Uterus (tissue), 4 donors: ENCODE measurements around the gene SETBP1. TPM values are rescaled to one million over a fixed set of nuclear protein-coding genes. Genes with fewer than 3 reads are reported as not detected.

ENCODE experiments used
- DNase-seq, 2 donors: peaks; one replicate each; pipeline ENCODE4 v3.0.0-alpha.2; 2019 to 2020
- H3K27ac ChIP-seq, 2 donors: fragments of 200-600 bp; sonication (generic); 1 replicate in 1 of 2; 2 replicates in 1 of 2; pipeline ENCODE4 v1.5.1; 2016 to 2018
- H3K27me3 ChIP-seq, 2 donors: fragments of 200-600 bp; sonication (generic); one replicate each; pipeline ENCODE4 v1.5.1; 2018 to 2019; ENCODE audit warnings: control low read depth in 1 of 2
- H3K36me3 ChIP-seq, 2 donors: fragments of 200-600 bp; sonication (generic); one replicate each; pipeline ENCODE4 v1.5.1; 2019; ENCODE audit warnings: control low read depth in 1 of 2
- H3K4me1 ChIP-seq, 2 donors: fragments of 200-600 bp; sonication (generic); one replicate each; pipeline ENCODE4 v1.5.1; 2018 to 2019; ENCODE audit warnings: control low read depth in 1 of 2
- H3K4me3 ChIP-seq, 2 donors: fragments of 200-600 bp; sonication (generic); 1 replicate in 1 of 2; 2 replicates in 1 of 2; pipeline ENCODE4 v1.5.1; 2018 to 2019; ENCODE audit warnings: mild to moderate bottlenecking in 1 of 2
- H3K9me3 ChIP-seq, 2 donors: fragments of 200-600 bp; sonication (generic); one replicate each; pipeline ENCODE4 v1.5.1; 2019; ENCODE audit warnings: control low read depth in 1 of 2
- CTCF ChIP-seq, 4 experiments: fragments of 200-600 bp in 2 of 4; fragments of 450-650 bp in 2 of 4; sonication (generic) in 2 of 4; IDR thresholded peaks; one replicate each; pipeline ENCODE4 v1.5.1; 2016 to 2019; ENCODE audit warnings: antibody characterized with exemption in 4 of 4, mild to moderate bottlenecking in 2 of 4, moderate library complexity in 1 of 4
- POLR2A ChIP-seq, 2 donors: fragments of 450-650 bp; IDR thresholded peaks; one replicate each; pipeline ENCODE4 v1.6.1; 2016; ENCODE audit warnings: antibody characterized with exemption in 2 of 2, mild to moderate bottlenecking in 1 of 2, moderate library complexity in 1 of 2
- intact Hi-C: fragments of 100-400 bp; cut with DNase I; formaldehyde crosslinking; loops from one replicate; pipeline ENCODE4 v1.15.1; 2023; ENCODE audit warnings: low total_unique reads
- total RNA-seq, 4 donors: library from RNA; depleted of rRNA in 3 of 4; stranded (reverse); fragments of >200 nt in 3 of 4; gene quantifications; one replicate each; pipeline versions ENCODE4 v1.1.0 to v1.2.4, GENCODE V29; 2014 to 2023
- donor health status: DM: yes; HTN: yes; CAD: no.

SETBP1 gene
- total RNA-seq, 4 donors from 2014 or later: 16.8 to 74.0 (median 36.9) TPM

- no peak for DNase-seq
- TF ChIP-seq CTCF (IDR thresholded peaks at IDR 0.05) (no peak), POLR2A (IDR thresholded peaks at IDR 0.05) (no peak)
- no peaks in the 10 kb centered on the region for H3K27me3 ChIP-seq
- H3K36me3 ChIP-seq: no peaks in the 10 kb centered on the region
- H3K4me1 ChIP-seq: no peaks in the 10 kb centered on the region
- H3K9me3 ChIP-seq: no peaks in the 10 kb centered on the region
- H3K4me3 ChIP-seq: no peak overlapping the region
- peak overlapping the region; percentile 82 to 96 for H3K27ac ChIP-seq
- intact Hi-C loops: loop anchor here (5.0 kb wide), 1 partner anchor 119 kb away; the partner anchor contains the start of gene SETBP1
Observed at GRCh38 chr18:44801781-44802180, 121.1 kb downstream of the SETBP1 start.

- Histone ChIP-seq H3K4me3 (no peak overlapping the region), H3K4me1 (no peaks in the 10 kb centered on the region), H3K9me3 (no peaks in the 10 kb centered on the region), H3K36me3 (no peaks in the 10 kb centered on the region), H3K27me3 (no peaks in the 10 kb centered on the region), H3K27ac (peak overlapping the region; percentile 82 to 96)
- DNase-seq: no peak
- TF ChIP-seq CTCF (IDR thresholded peaks at IDR 0.05): no peak
- intact Hi-C loops: loop anchor here (5.0 kb wide), 1 partner anchor 120 kb away; the partner anchor contains the start of gene SETBP1
Observed at GRCh38 chr18:44802508-44802907, 121.8 kb downstream of the SETBP1 start.

- TF ChIP-seq POLR2A (IDR thresholded peaks at IDR 0.05) (peak in 1 of 2 donors; percentile 49), CTCF (IDR thresholded peaks at IDR 0.05) (no peak)
- Histone ChIP-seq H3K27ac (peak overlapping the region; percentile 82 to 96), H3K4me3 (no peak overlapping the region), H3K4me1 (no peaks in the 10 kb centered on the region), H3K27me3 (no peaks in the 10 kb centered on the region), H3K36me3 (no peaks in the 10 kb centered on the region), H3K9me3 (no peaks in the 10 kb centered on the region)
- peak; percentile 62 to 87 for DNase-seq
- intact Hi-C loops: loop anchor here (5.0 kb wide), 1 partner anchor 121 kb away; the partner anchor contains the start of gene SETBP1
Observed at GRCh38 chr18:44803019-44803650, 122.4 kb downstream of the SETBP1 start.

GRCh38 chr18:44804033-44804432 is 123.3 kb downstream of the SETBP1 start:
- no peak for DNase-seq
- H3K9me3 ChIP-seq: no peaks in the 10 kb centered on the region
- H3K27ac ChIP-seq: peak overlapping the region; percentile 82 to 96
- no peaks in the 10 kb centered on the region for H3K4me1 ChIP-seq
- no peak for TF ChIP-seq POLR2A (IDR thresholded peaks at IDR 0.05)
- no peak for TF ChIP-seq CTCF (IDR thresholded peaks at IDR 0.05)
- H3K36me3 ChIP-seq: no peaks in the 10 kb centered on the region
- no peak overlapping the region for H3K4me3 ChIP-seq
- H3K27me3 ChIP-seq: no peaks in the 10 kb centered on the region
- intact Hi-C loops: loop anchor here (5.0 kb wide), 1 partner anchor 122 kb away; the partner anchor contains the start of gene SETBP1

- Histone ChIP-seq H3K27me3 (no peaks in the 10 kb centered on the region), H3K27ac (peak overlapping the region; percentile 82 to 96), H3K4me3 (no peak overlapping the region), H3K36me3 (no peaks in the 10 kb centered on the region), H3K4me1 (no peaks in the 10 kb centered on the region), H3K9me3 (no peaks in the 10 kb centered on the region)
- no peak for DNase-seq
- TF ChIP-seq POLR2A (IDR thresholded peaks at IDR 0.05) (no peak), CTCF (IDR thresholded peaks at IDR 0.05) (no peak)
- intact Hi-C loops: no loop called here
Observed at GRCh38 chr18:44805176-44805575, 124.5 kb downstream of the SETBP1 start.
